Adrenal gland (tissue), 5 donors: ENCODE results near the gene ANGPTL4.
"Not testable (repeated sequence)": the region's sequence is repeated elsewhere in the genome, so short reads cannot be mapped to it uniquely, and the experiment has no call there.

Experiments
- CTCF ChIP-seq, 6 experiments: fragments of 450-650 bp in 4 of 6; fragments of 200-600 bp in 2 of 6; sonication (generic) in 1 of 6; IDR thresholded peaks; 1 replicate in 5 of 6; 2 replicates in 1 of 6; pipeline versions ENCODE4 v1.5.1 to v1.8.0; 2016 to 2021; ENCODE audit warnings: antibody characterized with exemption in 6 of 6, mild to moderate bottlenecking in 2 of 6, moderate library complexity in 1 of 6
- POLR2A ChIP-seq, 2 donors: fragments of 450-650 bp; IDR thresholded peaks; one replicate each; pipeline ENCODE4 v1.6.1; 2017; ENCODE audit warnings: antibody characterized with exemption in 2 of 2, mild to moderate bottlenecking in 2 of 2, moderate library complexity in 1 of 2
- donor health status: DM: no; HTN: no; CAD: no.

- not testable (repeated sequence) for TF ChIP-seq CTCF, POLR2A (IDR thresholded peaks at IDR 0.05)
These were observed 45.1 kb upstream of the ANGPTL4 start for GRCh38 chr19:8318835-8319234.
